ENCODE data around the gene TXK. TPM values are rescaled to one million over a fixed set of nuclear protein-coding genes. Genes with fewer than 3 reads are reported as not detected.

TXK gene
- total RNA-seq, 1 experiment from 2014 or later = not detected

- Histone ChIP-seq H3K79me2 (ENCODE audit: low read length) (no peaks in the 10 kb centered on the region), H3K9ac (ENCODE audit: low read length) (no peak overlapping the region), H3K4me2 (ENCODE audit: low read depth, low read length, poor library complexity, severe bottlenecking) (no peak overlapping the region), H3K27me3 (ENCODE audit: low read length) (no peaks in the 10 kb centered on the region), H4K20me1 (ENCODE audit: insufficient read depth, low read depth, low read length) (no peaks in the 10 kb centered on the region), H3K9me3 (ENCODE audit: low read length) (no peaks in the 10 kb centered on the region), H3K4me1 (ENCODE audit: low read length) (no peaks in the 10 kb centered on the region), H2AFZ (ENCODE audit: low read length) (no peak overlapping the region), H3K27ac (ENCODE audit: low read length) (no peak overlapping the region), H3K4me3 (ENCODE audit: low read length) (no peak overlapping the region), H3K9me2 (replicated peaks; ENCODE audit: insufficient read depth, low read length) (no peaks in the 10 kb centered on the region), H3K36me3 (ENCODE audit: insufficient read depth, low read length) (no peaks in the 10 kb centered on the region)
- no peak for DNase-seq
These were observed 25.6 kb downstream of the TXK start for GRCh38 chr4:48108309-48109073.

GRCh38 chr4:48105230-48105629 is 28.8 kb downstream of the TXK start:
- H2AFZ ChIP-seq (ENCODE audit: low read length) = no peak overlapping the region
- no peaks in the 10 kb centered on the region for H3K27me3 ChIP-seq (ENCODE audit: low read length)
- no peaks in the 10 kb centered on the region for H3K9me2 ChIP-seq (replicated peaks; ENCODE audit: insufficient read depth, low read length)
- H3K4me1 ChIP-seq (ENCODE audit: low read length) = no peaks in the 10 kb centered on the region
- no peak for DNase-seq
- H3K79me2 ChIP-seq (ENCODE audit: low read length) = no peaks in the 10 kb centered on the region
- no peak overlapping the region for H3K4me3 ChIP-seq (ENCODE audit: low read length)
- no peak overlapping the region for H3K27ac ChIP-seq (ENCODE audit: low read length)
- no peak overlapping the region for H3K4me2 ChIP-seq (ENCODE audit: low read depth, low read length, poor library complexity, severe bottlenecking)
- H4K20me1 ChIP-seq (ENCODE audit: insufficient read depth, low read depth, low read length) = no peaks in the 10 kb centered on the region
- no peaks in the 10 kb centered on the region for H3K9me3 ChIP-seq (ENCODE audit: low read length)
- no peaks in the 10 kb centered on the region for H3K36me3 ChIP-seq (ENCODE audit: insufficient read depth, low read length)
- H3K9ac ChIP-seq (ENCODE audit: low read length) = no peak overlapping the region

GRCh38 chr4:48103483-48104139 is 30.4 kb downstream of the TXK start:
- no peaks in the 10 kb centered on the region for H3K27me3 ChIP-seq (ENCODE audit: low read length)
- no peak overlapping the region for H3K4me2 ChIP-seq (ENCODE audit: low read depth, low read length, poor library complexity, severe bottlenecking)
- H4K20me1 ChIP-seq (ENCODE audit: insufficient read depth, low read depth, low read length) = no peaks in the 10 kb centered on the region
- H3K9ac ChIP-seq (ENCODE audit: low read length) = no peak overlapping the region
- H3K27ac ChIP-seq (ENCODE audit: low read length) = no peak overlapping the region
- H3K9me2 ChIP-seq (replicated peaks; ENCODE audit: insufficient read depth, low read length) = no peaks in the 10 kb centered on the region
- H3K4me1 ChIP-seq (ENCODE audit: low read length) = no peaks in the 10 kb centered on the region
- H3K36me3 ChIP-seq (ENCODE audit: insufficient read depth, low read length) = no peaks in the 10 kb centered on the region
- no peak overlapping the region for H3K4me3 ChIP-seq (ENCODE audit: low read length)
- no peak overlapping the region for H2AFZ ChIP-seq (ENCODE audit: low read length)
- H3K9me3 ChIP-seq (ENCODE audit: low read length) = no peaks in the 10 kb centered on the region
- no peaks in the 10 kb centered on the region for H3K79me2 ChIP-seq (ENCODE audit: low read length)
- DNase-seq = no peak

- Histone ChIP-seq H3K27ac (ENCODE audit: low read length) (no peak overlapping the region), H3K4me2 (ENCODE audit: low read depth, low read length, poor library complexity, severe bottlenecking) (no peak overlapping the region), H3K9me3 (ENCODE audit: low read length) (no peaks in the 10 kb centered on the region), H3K4me1 (ENCODE audit: low read length) (no peaks in the 10 kb centered on the region), H3K36me3 (ENCODE audit: insufficient read depth, low read length) (no peaks in the 10 kb centered on the region), H3K9ac (ENCODE audit: low read length) (no peak overlapping the region), H3K9me2 (replicated peaks; ENCODE audit: insufficient read depth, low read length) (no peaks in the 10 kb centered on the region), H2AFZ (ENCODE audit: low read length) (no peak overlapping the region), H3K4me3 (ENCODE audit: low read length) (no peak overlapping the region), H4K20me1 (ENCODE audit: insufficient read depth, low read depth, low read length) (no peaks in the 10 kb centered on the region), H3K79me2 (ENCODE audit: low read length) (no peaks in the 10 kb centered on the region), H3K27me3 (ENCODE audit: low read length) (no peaks in the 10 kb centered on the region)
- peak; percentile 42 for DNase-seq
These were observed 31.7 kb downstream of the TXK start for GRCh38 chr4:48102303-48102702.

GRCh38 chr4:48100256-48100655 is 33.8 kb downstream of the TXK start:
- H4K20me1 ChIP-seq (ENCODE audit: insufficient read depth, low read depth, low read length) = no peaks in the 10 kb centered on the region
- H3K79me2 ChIP-seq (ENCODE audit: low read length) = no peaks in the 10 kb centered on the region
- no peak overlapping the region for H2AFZ ChIP-seq (ENCODE audit: low read length)
- no peaks in the 10 kb centered on the region for H3K27me3 ChIP-seq (ENCODE audit: low read length)
- H3K4me2 ChIP-seq (ENCODE audit: low read depth, low read length, poor library complexity, severe bottlenecking) = no peak overlapping the region
- no peak overlapping the region for H3K27ac ChIP-seq (ENCODE audit: low read length)
- no peak overlapping the region for H3K9ac ChIP-seq (ENCODE audit: low read length)
- no peaks in the 10 kb centered on the region for H3K36me3 ChIP-seq (ENCODE audit: insufficient read depth, low read length)
- no peaks in the 10 kb centered on the region for H3K9me2 ChIP-seq (replicated peaks; ENCODE audit: insufficient read depth, low read length)
- H3K4me3 ChIP-seq (ENCODE audit: low read length) = no peak overlapping the region
- DNase-seq = no peak
- no peaks in the 10 kb centered on the region for H3K9me3 ChIP-seq (ENCODE audit: low read length)
- no peaks in the 10 kb centered on the region for H3K4me1 ChIP-seq (ENCODE audit: low read length)

GRCh38 chr4:48095441-48095840 is 38.6 kb downstream of the TXK start:
- Histone ChIP-seq H2AFZ (ENCODE audit: low read length) (no peak overlapping the region), H3K27me3 (ENCODE audit: low read length) (no peaks in the 10 kb centered on the region), H3K9ac (ENCODE audit: low read length) (no peak overlapping the region), H3K9me3 (ENCODE audit: low read length) (no peaks in the 10 kb centered on the region), H3K4me2 (ENCODE audit: low read depth, low read length, poor library complexity, severe bottlenecking) (no peak overlapping the region), H3K36me3 (ENCODE audit: insufficient read depth, low read length) (no peaks in the 10 kb centered on the region), H3K4me3 (ENCODE audit: low read length) (no peak overlapping the region), H3K4me1 (ENCODE audit: low read length) (no peaks in the 10 kb centered on the region), H3K9me2 (replicated peaks; ENCODE audit: insufficient read depth, low read length) (no peaks in the 10 kb centered on the region), H3K27ac (ENCODE audit: low read length) (no peak overlapping the region), H3K79me2 (ENCODE audit: low read length) (no peaks in the 10 kb centered on the region), H4K20me1 (ENCODE audit: insufficient read depth, low read depth, low read length) (no peaks in the 10 kb centered on the region)
- no peak for DNase-seq

- no peaks in the 10 kb centered on the region for H3K9me3 ChIP-seq (ENCODE audit: low read length)
- no peak overlapping the region for H3K4me2 ChIP-seq (ENCODE audit: low read depth, low read length, poor library complexity, severe bottlenecking)
- H4K20me1 ChIP-seq (ENCODE audit: insufficient read depth, low read depth, low read length) = no peaks in the 10 kb centered on the region
- no peak overlapping the region for H3K4me3 ChIP-seq (ENCODE audit: low read length)
- no peaks in the 10 kb centered on the region for H3K36me3 ChIP-seq (ENCODE audit: insufficient read depth, low read length)
- H3K79me2 ChIP-seq (ENCODE audit: low read length) = no peaks in the 10 kb centered on the region
- no peak overlapping the region for H3K27ac ChIP-seq (ENCODE audit: low read length)
- no peak overlapping the region for H3K9ac ChIP-seq (ENCODE audit: low read length)
- no peak for DNase-seq
- H2AFZ ChIP-seq (ENCODE audit: low read length) = no peak overlapping the region
- H3K27me3 ChIP-seq (ENCODE audit: low read length) = no peaks in the 10 kb centered on the region
- H3K4me1 ChIP-seq (ENCODE audit: low read length) = no peaks in the 10 kb centered on the region
- no peaks in the 10 kb centered on the region for H3K9me2 ChIP-seq (replicated peaks; ENCODE audit: insufficient read depth, low read length)
These were observed 40.0 kb downstream of the TXK start for GRCh38 chr4:48093991-48094416.

GRCh38 chr4:48090621-48091020 is 43.4 kb downstream of the TXK start:
- Histone ChIP-seq H3K4me1 (ENCODE audit: low read length) (no peaks in the 10 kb centered on the region), H3K27ac (ENCODE audit: low read length) (no peak overlapping the region), H3K9me2 (replicated peaks; ENCODE audit: insufficient read depth, low read length) (no peaks in the 10 kb centered on the region), H3K9ac (ENCODE audit: low read length) (no peak overlapping the region), H3K27me3 (ENCODE audit: low read length) (no peaks in the 10 kb centered on the region), H2AFZ (ENCODE audit: low read length) (no peak overlapping the region), H3K9me3 (ENCODE audit: low read length) (no peaks in the 10 kb centered on the region), H3K4me2 (ENCODE audit: low read depth, low read length, poor library complexity, severe bottlenecking) (no peak overlapping the region), H4K20me1 (ENCODE audit: insufficient read depth, low read depth, low read length) (no peaks in the 10 kb centered on the region), H3K79me2 (ENCODE audit: low read length) (no peaks in the 10 kb centered on the region), H3K4me3 (ENCODE audit: low read length) (no peak overlapping the region), H3K36me3 (ENCODE audit: insufficient read depth, low read length) (no peaks in the 10 kb centered on the region)
- no peak for DNase-seq
